ENCODE data around the gene SKAP2.

DNA sequence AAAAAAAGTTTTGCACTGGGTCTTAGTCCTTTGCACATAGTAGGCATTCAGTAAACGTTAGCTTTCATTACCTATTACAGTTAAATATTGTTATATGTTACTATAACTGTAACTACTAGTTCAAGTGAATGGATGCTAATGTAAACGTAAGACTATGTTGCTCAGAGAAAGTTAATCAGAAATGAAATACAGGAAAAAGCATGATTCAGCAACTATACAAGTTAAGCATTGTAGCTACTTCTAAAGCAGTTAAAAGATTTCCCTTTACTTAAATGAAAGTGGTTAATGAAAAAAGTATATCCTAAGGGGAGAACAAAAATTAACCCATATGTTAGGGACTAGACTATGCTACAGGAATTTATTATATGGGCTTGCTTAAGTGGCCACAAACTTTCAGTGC is 121.2 kb downstream of the SKAP2 start:
- no peak for TF ChIP-seq EZH2 (IDR thresholded peaks at IDR 0.05; ENCODE audit: borderline replicate concordance, low read depth, low read length, severe bottlenecking)
- TF ChIP-seq, protein P1, sequence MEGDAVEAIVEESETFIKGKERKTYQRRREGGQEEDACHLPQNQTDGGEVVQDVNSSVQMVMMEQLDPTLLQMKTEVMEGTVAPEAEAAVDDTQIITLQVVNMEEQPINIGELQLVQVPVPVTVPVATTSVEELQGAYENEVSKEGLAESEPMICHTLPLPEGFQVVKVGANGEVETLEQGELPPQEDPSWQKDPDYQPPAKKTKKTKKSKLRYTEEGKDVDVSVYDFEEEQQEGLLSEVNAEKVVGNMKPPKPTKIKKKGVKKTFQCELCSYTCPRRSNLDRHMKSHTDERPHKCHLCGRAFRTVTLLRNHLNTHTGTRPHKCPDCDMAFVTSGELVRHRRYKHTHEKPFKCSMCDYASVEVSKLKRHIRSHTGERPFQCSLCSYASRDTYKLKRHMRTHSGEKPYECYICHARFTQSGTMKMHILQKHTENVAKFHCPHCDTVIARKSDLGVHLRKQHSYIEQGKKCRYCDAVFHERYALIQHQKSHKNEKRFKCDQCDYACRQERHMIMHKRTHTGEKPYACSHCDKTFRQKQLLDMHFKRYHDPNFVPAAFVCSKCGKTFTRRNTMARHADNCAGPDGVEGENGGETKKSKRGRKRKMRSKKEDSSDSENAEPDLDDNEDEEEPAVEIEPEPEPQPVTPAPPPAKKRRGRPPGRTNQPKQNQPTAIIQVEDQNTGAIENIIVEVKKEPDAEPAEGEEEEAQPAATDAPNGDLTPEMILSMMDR (IDR thresholded peaks at IDR 0.05; ENCODE audit: borderline replicate concordance, extremely low read depth, low read length, poor library complexity, severe bottlenecking): no peak
